HG02678 (cell line): ENCODE measurements around the gene ZNF750.

Source experiments
- ATAC-seq: cut with Tn5 transposase; IDR thresholded peaks from one replicate; pipeline ENCODE4 v1.9.1; 2021; ENCODE audit warnings: mild to moderate bottlenecking, moderate library complexity; ENCODE audit not compliant: unreplicated experiment

Gene ZNF750

DNA sequence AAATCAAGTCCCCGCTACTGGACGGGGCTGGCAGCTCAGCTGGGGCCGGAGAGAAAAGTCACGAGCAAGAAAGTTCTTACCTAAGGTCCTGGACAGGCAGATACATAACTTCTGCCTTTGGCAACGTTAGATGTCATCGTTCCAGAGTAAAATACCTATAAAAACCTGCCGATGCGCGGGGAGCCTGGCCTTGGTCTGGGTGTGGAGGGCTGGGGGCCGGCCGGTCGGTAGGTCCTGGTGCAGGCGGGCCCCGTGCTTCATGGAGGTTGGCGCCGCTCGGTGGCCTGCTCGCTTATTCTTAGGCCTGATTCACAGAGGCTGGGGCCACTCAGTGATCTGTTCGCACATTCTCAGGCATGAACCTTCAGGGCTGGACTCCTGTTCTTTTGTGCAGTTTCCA lies 33.7 kb upstream of the ZNF750 start:
- no peak for ATAC-seq

- no peak for ATAC-seq
These were observed 33.0 kb upstream of the ZNF750 start for GRCh38 chr17:82872591-82873520.

- no peak for ATAC-seq
These were observed 32.1 kb upstream of the ZNF750 start for GRCh38 chr17:82871776-82872561.

DNA sequence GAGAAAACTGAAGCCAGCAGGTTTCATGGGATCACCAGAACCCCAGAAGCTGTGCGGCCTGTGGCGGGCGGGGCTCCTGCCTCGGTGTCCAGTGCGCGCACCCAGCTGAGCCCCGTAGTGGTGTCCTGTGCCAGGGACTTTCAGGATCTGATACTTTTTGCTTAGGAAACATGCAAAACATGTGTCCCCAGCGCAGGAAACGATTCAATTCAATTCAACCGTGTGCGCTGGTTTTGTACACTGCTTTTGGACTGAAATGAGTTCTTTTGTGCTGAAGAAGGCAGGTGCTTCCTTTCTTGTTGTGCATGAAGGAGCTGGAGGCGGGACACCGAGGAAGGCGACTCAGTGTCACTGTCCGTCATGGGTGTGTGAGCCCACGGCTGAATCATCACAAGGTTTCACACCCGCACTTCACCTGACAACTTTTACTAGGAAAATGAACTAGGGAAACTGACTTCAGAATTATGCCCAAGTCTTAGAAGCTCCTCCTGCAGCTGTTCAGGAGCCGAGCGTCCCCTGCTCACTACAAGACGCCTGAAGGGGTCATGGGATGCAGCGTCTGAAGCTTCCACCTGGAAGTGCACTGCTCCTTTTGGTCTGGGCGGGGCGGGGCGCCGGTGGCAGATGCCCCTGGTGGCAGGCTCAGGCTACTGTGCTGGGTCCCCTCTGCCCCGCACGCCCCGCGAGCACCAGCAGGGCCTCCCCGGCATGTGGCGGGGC lies 31.4 kb upstream of the ZNF750 start:
- peak; percentile 60 for ATAC-seq

GRCh38 chr17:82870541-82870940 lies 30.7 kb upstream of the ZNF750 start:
- ATAC-seq: no peak

DNA sequence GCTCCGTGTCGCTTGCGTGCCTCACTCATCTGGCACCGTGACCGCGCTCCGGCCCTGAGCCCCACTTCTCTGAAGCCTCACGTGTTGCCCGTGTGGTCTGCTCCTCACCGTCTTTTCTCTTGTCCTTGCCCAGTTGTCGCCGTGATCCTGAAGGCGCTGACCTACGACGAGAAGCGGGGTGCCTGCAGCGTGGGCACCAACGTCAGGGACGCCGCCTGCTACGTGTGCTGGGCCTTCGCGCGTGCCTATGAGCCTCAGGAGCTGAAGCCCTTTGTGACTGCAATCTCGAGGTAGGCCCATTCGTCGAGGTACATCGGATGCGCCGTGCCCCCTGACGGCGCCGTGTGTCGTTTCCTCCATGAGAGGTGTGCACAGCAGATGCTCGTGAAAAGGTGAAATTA lies 30.3 kb upstream of the ZNF750 start:
- ATAC-seq: no peak

- no peak for ATAC-seq
These were observed 29.7 kb upstream of the ZNF750 start for GRCh38 chr17:82869536-82869935.

DNA sequence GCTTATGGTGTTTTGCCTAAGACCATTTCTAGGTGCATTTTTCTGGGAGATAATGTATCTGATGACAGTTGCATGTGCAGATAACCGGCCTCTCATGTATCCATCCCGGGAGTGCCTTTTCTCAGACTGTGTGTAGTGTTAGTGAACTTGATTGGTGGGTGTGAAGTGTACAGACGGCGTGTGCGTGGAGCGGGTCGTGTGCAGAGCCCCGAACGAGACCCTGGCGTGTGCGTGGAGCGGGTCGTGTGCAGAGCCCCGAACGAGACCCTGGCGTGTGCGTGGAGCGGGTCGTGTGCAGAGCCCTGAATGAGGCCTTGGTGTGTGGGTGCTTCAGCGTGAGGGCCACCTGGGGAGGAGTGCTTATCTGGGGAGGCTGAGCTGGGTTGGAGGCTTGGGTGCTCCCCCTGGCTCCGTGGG lies 28.9 kb upstream of the ZNF750 start:
- no peak for ATAC-seq

- no peak for ATAC-seq
These were observed 28.0 kb upstream of the ZNF750 start for GRCh38 chr17:82867763-82868325.

DNA sequence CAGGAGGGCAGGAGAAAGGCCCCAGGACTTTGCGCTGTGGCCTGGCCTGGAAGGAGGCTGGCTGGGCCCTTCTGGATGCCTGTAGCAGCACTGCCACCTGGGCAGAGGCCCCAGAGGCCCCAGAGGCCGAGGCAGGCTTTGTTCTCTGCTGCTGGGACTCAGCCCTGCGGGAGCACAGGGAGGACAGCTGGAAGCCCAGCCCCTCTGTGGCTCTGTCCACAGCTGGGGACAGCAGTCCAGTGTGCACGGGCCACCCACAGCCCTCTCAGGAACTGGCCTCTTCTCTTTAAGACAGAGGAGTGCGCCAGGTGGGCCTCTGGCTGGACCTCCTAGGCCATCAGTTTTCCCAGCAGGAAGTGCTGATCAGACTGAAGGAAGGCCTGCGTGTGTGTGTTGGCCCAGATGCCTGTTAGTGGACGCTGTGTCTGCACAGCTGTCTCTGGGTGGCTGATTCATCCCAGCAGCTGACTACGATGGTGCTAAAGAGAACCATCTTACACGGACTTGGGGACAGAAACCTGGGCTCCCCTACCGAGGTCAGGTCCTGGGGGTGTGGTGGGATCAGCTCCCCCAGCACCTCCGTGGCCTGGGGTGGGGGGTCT lies 26.9 kb upstream of the ZNF750 start:
- no peak for ATAC-seq

- no peak for ATAC-seq
These were observed 26.1 kb upstream of the ZNF750 start for GRCh38 chr17:82865774-82866395.

- ATAC-seq: no peak
These were observed 25.5 kb upstream of the ZNF750 start for GRCh38 chr17:82865274-82865673.

DNA sequence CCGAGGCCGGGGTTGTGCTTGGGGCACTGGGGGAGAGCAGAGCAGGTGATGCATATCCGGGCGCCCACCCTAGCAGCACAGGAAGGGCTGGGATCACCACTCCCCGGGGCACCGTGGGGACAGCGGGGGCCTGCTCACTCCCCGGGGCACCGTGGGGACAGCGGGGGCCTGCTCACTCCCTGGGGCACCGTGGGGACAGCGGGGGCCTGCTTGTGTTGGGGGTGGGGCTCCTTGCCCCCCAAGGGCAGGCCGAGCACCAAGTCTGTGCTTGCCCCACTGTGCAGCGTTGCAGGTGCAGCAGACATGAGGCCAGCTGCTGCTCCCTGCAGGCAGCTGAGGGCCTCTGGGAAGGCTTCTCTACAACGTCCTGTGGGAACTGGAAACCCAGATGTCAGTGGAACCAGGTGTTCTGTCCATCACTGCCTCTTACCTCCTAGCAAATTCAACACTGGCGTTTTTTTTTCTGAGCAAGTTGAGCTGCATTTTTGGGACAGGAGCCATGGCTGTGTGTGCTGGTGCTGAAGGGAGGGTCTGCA lies 25.0 kb upstream of the ZNF750 start:
- no peak for ATAC-seq

- peak; percentile 77 for ATAC-seq
These were observed 24.3 kb upstream of the ZNF750 start for GRCh38 chr17:82863941-82864712.

GRCh38 chr17:82863383-82863940 lies 23.6 kb upstream of the ZNF750 start:
- ATAC-seq: no peak

GRCh38 chr17:82862737-82863382 lies 23.0 kb upstream of the ZNF750 start:
- ATAC-seq: no peak

- ATAC-seq: no peak
These were observed 22.4 kb upstream of the ZNF750 start for GRCh38 chr17:82862191-82862590.

DNA sequence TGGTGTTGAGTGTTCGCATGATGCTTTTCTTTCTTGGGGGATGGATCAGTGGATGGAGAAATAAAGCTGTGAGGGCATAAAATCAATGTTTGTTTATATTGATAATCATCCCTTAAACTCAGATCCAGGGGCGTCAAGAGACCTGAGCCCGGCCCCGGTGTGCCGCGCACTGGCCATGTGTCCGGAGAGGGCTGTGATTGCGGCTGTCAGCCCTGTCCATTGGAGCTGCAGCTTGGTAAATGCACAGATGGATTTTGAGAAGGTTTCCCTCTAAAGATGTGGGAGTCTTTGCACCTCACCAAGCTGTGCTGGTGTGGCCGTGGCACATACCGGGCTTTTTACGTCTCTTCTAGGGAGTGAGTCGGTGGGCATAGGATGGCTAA lies 21.6 kb upstream of the ZNF750 start:
- ATAC-seq: no peak
